IMR-90 (cell line): ENCODE data around the gene PBX4.

Experiments used
- BHLHE40 ChIP-seq: fragments of 150-350 bp; IDR thresholded peaks from 2 replicates; pipeline ENCODE4 v1.6.1; 2016; ENCODE audit warnings: mild to moderate bottlenecking, low read depth, low read length
- CHD1 ChIP-seq: IDR thresholded peaks from 2 replicates; pipeline ENCODE4 v1.6.1; 2012; ENCODE audit warnings: low read depth, low read length, improper control_type of control experiment
- FOS ChIP-seq: fragments of 150-350 bp; IDR thresholded peaks from 2 replicates; pipeline ENCODE4 v1.6.1; 2016; ENCODE audit warnings: low read depth, low read length
- POLR2A ChIP-seq: IDR thresholded peaks from 2 replicates; pipeline ENCODE4 v1.6.1; 2012; ENCODE audit warnings: mild to moderate bottlenecking, low read depth, low read length
- RAD21 ChIP-seq: IDR thresholded peaks from 2 replicates; pipeline ENCODE4 v1.6.1; 2012; ENCODE audit warnings: low read length, improper control_type of control experiment
- RFX5 ChIP-seq: IDR thresholded peaks from 2 replicates; pipeline ENCODE4 v1.8.0; 2012; ENCODE audit warnings: low read depth, mild to moderate bottlenecking, low read length, moderate library complexity
- TF ChIP-seq, protein P1 (sequence below): conservative IDR thresholded peaks from 2 replicates; pipeline ENCODE4 v1.5.1; 2012; ENCODE audit warnings: mild to moderate bottlenecking, low read depth, low read length, improper control_type of control experiment
- TF ChIP-seq, protein P2 (sequence below): fragments of 150-350 bp; IDR thresholded peaks from 2 replicates; pipeline ENCODE4 v1.6.1; 2016; ENCODE audit warnings: low read depth, mild to moderate bottlenecking, low read length, moderate library complexity, borderline replicate concordance

DNA sequence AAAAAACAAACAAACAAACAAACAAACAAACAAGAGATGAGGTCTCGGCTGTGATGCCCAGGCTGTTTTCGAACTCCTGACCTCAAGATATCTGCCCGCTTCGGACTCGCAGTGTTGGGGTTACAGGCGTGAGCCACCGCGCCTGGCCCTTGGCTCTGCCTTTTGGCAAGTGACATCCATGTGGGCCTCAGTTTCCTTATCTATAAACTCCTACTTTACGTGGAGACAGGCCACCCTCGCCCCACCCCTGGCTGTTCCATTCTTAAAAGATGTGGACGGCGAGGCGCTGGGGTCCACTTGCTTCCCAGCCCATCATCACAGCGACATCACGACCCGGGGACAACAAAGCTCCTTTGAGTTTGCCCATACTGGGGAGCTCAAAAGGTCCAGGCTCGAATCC lies 104.8 kb downstream of the PBX4 start:
- TF ChIP-seq, protein P1, sequence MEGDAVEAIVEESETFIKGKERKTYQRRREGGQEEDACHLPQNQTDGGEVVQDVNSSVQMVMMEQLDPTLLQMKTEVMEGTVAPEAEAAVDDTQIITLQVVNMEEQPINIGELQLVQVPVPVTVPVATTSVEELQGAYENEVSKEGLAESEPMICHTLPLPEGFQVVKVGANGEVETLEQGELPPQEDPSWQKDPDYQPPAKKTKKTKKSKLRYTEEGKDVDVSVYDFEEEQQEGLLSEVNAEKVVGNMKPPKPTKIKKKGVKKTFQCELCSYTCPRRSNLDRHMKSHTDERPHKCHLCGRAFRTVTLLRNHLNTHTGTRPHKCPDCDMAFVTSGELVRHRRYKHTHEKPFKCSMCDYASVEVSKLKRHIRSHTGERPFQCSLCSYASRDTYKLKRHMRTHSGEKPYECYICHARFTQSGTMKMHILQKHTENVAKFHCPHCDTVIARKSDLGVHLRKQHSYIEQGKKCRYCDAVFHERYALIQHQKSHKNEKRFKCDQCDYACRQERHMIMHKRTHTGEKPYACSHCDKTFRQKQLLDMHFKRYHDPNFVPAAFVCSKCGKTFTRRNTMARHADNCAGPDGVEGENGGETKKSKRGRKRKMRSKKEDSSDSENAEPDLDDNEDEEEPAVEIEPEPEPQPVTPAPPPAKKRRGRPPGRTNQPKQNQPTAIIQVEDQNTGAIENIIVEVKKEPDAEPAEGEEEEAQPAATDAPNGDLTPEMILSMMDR: no peak
- no peak for TF ChIP-seq POLR2A
- TF ChIP-seq CHD1: no peak
- TF ChIP-seq RAD21: no peak
- no peak for TF ChIP-seq RFX5
- no peak for TF ChIP-seq BHLHE40
- no peak for TF ChIP-seq FOS
- TF ChIP-seq, protein P2, sequence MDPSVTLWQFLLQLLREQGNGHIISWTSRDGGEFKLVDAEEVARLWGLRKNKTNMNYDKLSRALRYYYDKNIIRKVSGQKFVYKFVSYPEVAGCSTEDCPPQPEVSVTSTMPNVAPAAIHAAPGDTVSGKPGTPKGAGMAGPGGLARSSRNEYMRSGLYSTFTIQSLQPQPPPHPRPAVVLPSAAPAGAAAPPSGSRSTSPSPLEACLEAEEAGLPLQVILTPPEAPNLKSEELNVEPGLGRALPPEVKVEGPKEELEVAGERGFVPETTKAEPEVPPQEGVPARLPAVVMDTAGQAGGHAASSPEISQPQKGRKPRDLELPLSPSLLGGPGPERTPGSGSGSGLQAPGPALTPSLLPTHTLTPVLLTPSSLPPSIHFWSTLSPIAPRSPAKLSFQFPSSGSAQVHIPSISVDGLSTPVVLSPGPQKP: no peak
